Fibroblast of lung (primary cell): ENCODE data around the gene PLPP1.

ENCODE experiments used
- EZH2 ChIP-seq: IDR thresholded peaks from 2 replicates; pipeline ENCODE4 v1.5.1; 2012; ENCODE audit warnings: low read length, control low read depth, mild to moderate bottlenecking; ENCODE audit errors: missing control alignments
- TF ChIP-seq, protein P1 (sequence below), 2 donors: IDR thresholded peaks in 1 of 2; conservative IDR thresholded peaks in 1 of 2; 1 replicate in 1 of 2; 2 replicates in 1 of 2; pipeline ENCODE4 v1.5.1; 2011 to 2012; ENCODE audit warnings: low read length in 2 of 2, control low read depth in 1 of 2, inconsistent platforms in 1 of 2, low read depth in 1 of 2, mild to moderate bottlenecking in 1 of 2

DNA sequence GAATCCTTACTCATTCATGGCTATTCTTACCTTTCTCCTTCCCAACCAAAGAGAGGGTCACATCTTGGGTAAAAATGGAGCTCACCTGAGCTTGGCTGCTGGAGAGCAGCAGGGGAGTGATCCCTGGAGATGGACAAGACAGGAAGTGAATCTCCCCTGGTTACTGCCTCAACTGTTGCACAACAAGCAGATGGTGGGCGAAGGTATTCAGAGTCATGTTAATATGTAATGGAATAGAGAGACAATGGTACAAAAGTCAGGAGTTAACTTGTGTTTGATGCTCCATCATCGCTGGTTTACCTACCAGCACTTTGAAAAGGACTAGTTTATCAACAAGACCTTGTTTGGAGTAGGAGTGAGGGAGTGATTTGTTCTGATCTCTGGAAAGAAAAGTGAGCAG lies 13.0 kb upstream of the PLPP1 start:
- TF ChIP-seq, protein P1, sequence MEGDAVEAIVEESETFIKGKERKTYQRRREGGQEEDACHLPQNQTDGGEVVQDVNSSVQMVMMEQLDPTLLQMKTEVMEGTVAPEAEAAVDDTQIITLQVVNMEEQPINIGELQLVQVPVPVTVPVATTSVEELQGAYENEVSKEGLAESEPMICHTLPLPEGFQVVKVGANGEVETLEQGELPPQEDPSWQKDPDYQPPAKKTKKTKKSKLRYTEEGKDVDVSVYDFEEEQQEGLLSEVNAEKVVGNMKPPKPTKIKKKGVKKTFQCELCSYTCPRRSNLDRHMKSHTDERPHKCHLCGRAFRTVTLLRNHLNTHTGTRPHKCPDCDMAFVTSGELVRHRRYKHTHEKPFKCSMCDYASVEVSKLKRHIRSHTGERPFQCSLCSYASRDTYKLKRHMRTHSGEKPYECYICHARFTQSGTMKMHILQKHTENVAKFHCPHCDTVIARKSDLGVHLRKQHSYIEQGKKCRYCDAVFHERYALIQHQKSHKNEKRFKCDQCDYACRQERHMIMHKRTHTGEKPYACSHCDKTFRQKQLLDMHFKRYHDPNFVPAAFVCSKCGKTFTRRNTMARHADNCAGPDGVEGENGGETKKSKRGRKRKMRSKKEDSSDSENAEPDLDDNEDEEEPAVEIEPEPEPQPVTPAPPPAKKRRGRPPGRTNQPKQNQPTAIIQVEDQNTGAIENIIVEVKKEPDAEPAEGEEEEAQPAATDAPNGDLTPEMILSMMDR (conservative IDR thresholded peaks at IDR 0.05 in 1 of 2, IDR thresholded peaks at IDR 0.05 in 1 of 2; ENCODE audit: low read depth in 1 of 2, low read length in 2 of 2), result no peak
- TF ChIP-seq EZH2, result no peak
